Erythroblast (primary cell): Measurements from ENCODE around the gene PGBD2.

Experiments used
- GATA1 ChIP-seq: IDR thresholded peaks from 2 replicates; pipeline ENCODE4 v1.6.1; 2011; ENCODE audit warnings: low read depth, mild to moderate bottlenecking, control low read depth, low read length, moderate library complexity
- POLR2A ChIP-seq: IDR thresholded peaks from 2 replicates; pipeline ENCODE4 v1.6.1; 2011; ENCODE audit warnings: mild to moderate bottlenecking, low read length

DNA sequence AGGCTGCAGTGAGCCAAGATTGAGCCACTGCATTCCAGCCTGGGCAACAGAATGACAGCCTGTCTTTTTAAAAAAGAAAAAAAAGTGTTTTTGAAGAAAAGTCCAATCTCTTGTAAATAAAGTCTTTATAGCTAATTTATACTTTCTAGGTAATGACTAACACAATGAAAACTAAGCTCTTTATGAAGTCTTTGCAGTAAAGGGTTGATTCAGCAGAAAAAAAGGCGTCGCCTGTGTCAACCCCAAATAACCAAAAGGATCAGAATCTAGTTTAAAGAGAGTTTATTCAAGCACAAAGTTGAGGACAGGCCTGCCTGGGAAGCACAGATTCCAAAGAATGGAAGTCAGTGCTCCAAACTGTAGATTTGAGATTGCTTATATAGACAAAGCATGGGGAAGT is 14.3 kb upstream of the PGBD2 start:
- TF ChIP-seq POLR2A = no peak
- no peak for TF ChIP-seq GATA1
